ENCODE data around the gene DTD2.

DNA sequence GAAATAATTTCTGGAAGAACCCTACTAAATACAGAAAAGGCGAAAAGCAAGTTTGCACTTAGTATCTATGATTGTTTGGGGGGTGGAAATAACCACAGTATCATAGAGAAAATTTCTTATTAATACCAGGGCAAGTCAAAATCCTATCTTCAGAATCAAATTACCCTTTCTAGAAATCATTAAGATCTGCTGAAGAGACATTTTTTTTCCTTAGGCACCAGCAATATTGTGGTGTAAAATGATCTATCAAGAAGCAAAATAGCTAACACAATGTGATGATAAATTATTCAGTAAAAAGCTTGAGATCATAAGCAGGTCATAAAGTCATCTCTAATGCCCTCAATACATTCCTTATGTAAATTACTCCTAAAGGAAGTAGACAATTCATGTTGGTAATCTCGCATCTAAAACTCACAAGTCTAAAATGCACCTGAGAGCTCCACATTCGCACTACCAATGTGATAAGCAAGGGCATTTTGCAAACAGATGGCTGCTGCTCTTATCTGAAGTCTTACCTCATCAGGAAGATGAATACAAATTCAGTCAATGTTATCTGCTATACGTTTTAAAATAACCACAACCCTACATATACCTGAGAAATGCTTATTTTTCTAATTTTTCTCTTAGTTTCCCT, 51.6 kb downstream of the DTD2 start:
- TF ChIP-seq, protein P1, sequence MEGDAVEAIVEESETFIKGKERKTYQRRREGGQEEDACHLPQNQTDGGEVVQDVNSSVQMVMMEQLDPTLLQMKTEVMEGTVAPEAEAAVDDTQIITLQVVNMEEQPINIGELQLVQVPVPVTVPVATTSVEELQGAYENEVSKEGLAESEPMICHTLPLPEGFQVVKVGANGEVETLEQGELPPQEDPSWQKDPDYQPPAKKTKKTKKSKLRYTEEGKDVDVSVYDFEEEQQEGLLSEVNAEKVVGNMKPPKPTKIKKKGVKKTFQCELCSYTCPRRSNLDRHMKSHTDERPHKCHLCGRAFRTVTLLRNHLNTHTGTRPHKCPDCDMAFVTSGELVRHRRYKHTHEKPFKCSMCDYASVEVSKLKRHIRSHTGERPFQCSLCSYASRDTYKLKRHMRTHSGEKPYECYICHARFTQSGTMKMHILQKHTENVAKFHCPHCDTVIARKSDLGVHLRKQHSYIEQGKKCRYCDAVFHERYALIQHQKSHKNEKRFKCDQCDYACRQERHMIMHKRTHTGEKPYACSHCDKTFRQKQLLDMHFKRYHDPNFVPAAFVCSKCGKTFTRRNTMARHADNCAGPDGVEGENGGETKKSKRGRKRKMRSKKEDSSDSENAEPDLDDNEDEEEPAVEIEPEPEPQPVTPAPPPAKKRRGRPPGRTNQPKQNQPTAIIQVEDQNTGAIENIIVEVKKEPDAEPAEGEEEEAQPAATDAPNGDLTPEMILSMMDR (IDR thresholded peaks at IDR 0.05), result no peak
- no peak for TF ChIP-seq EP300 (IDR thresholded peaks at IDR 0.05)

Measured in upper lobe of left lung (tissue), 4 donors.